ENCODE results near the gene NDEL1.
A peak's percentile ranks its signal among the peaks of the same experiment; 100 is the strongest.

Gene NDEL1

DNA sequence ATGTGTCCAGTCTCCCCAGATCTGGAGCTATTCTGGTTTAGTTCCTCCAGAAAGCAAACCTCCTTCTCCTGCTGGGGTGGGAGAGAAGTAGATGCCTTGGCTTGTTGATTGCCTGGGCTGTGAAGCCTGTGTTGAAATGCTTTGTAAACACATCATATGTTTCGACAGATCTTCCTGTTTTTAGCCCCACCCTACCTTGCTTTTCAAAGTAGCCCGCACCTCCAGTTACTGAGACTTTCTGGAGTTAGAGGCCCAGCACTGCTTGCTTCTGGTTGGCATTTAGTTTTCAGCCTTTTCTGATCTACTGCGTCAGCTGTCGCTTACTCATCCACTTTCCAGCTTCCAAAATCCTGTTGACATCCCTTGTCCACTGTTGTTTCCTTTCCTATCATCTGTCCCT is 17.9 kb upstream of the NDEL1 start:
- DNase-seq = no peak

DNA sequence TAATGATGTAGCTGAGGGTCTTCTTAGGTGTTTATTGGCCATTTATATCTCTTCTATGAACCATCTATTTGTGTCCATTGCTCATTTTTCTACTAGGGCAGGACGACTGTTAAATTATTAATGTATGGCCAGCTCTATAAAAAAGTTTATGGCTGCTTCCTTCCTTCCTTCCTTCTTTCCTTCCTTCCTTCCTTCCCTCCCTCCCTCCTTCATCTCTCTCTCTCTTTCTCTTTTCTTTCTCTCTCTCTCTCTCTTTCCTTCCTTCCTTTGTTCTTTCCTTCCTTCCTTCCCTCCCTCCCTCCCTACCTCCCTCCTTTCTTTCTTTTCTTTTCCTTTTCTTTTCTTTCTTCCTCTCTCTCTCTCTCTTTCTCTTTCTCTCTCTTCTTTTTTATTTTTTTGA is 17.2 kb upstream of the NDEL1 start:
- no peak for DNase-seq

DNA sequence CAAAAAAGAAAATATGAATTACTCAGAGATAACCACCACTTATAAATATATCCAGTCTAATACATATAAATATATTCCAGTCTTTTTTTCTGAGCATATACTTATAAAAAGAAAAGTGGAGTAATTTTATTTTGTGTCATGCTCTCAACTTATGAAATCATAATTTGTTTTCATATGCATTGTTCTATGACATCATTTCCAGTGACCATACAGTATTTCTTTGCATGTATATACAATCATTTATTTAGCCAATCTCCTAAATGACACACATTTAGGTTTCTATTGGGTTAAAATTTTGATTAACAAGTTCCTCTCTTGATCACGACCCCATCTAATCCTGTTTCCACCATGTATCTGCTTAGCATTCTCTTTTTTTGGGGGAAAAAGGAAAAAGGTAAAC is 16.4 kb upstream of the NDEL1 start:
- no peak for DNase-seq

DNA sequence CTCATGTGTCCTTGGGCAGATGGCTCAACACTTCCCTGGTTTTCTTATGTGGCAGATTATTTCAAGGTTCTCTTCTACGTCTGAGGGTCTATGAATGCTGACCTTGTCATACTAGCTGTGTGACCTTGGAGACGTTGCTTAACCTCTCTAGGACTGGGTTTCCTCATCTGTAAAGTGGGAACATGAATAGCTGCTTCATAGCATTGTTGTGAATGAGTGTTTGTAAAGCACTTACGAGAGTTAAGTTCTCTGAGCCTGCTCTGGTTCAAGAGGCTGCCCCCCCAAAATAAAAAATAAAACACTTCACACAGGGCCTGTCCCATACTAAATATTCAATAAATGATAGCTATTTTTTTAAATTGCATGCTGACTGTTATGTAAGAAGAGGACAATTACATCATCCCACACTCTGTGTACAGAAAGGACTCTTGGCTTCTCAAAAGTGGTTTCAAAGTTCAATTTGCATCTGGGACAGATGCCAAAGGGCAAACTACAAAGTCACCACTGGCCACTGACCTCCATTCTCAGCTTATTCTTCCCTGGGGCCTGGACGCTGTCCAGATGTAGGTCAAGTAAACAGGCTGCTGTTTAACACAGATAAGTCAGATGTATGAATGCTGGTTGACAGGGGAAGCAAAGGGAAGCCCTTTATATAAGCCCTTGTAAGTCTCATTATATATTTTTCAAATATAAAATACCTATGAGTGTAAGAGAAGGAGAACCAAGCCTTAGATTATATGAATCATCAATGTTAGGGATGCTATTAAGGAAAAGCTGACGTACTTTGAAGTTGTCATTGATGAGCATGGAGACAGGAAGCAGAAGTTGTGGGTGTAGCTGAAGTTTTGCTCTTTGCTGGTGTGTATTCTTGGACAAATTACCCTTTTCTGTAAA is 15.4 kb upstream of the NDEL1 start:
- no peak for DNase-seq

DNA sequence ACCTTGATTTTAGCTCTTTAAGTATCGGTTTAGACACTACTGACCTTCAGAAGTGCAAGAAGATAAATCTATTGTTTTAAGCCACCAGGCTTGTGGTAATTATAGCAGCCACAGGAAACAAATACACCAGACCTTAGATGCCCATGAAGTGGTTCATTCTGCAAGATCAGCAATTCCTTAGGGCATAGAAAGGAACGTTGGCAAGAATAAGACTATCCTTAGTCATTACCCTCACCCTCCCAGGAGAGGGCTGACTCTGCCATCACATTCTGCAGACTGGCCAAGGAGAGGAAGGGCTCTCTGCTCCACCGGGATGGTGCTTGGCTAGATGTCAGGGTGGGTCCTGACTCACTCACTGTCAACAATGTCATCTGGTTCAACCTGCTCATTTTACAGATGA is 14.1 kb upstream of the NDEL1 start:
- no peak for DNase-seq

DNA sequence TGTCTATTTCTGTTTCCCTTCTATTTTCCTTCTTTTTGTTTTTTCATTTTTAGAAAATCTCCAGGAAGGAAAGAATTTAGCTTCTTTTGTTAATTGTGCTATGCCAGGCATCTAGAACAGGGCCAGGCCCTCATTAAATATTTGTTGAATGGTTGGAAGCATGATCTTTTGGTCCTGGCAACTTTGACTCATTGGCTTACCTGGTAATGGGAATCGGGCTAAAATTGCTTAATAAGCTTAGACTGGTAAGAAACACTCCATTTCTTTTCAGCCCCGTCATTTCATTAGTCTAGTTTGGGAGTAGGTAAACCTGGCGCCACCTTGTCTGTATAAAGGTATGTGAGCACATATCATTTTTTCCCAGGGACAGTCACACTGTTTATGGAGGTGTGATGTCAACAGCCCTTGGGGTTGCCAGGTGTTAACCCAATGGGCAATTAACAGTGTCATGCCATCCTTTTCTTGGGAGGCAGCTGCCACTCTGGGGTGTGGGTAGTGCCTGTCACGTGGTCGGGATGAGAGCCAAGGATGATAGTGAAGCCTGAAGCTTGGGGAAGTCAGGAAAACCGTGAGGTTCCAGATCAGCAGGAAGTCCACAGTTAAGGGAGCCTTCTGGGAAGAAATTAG is 9.5 kb upstream of the NDEL1 start:
- no peak for DNase-seq

DNA sequence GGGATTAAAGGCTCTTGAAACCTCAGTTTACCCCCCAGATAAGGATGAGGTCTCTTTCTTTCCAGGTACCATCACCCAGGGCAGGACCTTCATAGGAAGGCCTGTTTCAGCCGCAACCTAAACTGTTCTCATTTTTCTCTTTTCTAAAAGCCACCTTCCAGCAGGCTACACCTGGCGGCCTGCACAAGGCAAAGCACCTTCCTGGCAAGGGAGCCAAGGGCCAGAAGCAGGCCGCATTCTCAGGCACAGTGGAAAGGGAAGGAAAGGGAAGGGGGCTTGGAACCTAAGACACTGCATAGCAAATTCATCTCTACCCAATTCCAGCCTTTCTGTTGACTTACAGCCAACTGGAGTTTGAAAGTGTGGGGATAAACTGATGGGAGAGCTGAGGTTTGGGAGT is 8.9 kb upstream of the NDEL1 start:
- DNase-seq = no peak

DNA sequence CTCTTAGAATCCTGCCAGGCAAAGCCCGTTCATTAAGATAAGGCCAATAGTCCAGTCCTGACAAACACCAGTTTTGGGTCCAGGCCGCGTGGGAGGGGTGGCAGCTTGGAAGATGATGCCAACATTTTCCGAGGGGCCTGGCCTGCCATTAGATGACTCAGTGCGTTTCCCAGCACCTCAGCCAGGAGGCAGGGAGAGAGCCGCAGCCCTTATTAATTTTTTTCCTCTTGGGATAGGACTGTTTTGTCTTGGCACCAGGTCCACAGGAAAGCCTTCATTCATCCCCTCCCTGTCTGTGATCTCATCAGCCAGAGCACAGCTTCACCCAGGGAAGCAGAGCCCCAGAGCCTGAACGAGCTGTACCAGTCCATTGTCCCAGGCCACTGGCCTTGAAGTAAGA is 4.7 kb upstream of the NDEL1 start:
- DNase-seq = no peak

DNA sequence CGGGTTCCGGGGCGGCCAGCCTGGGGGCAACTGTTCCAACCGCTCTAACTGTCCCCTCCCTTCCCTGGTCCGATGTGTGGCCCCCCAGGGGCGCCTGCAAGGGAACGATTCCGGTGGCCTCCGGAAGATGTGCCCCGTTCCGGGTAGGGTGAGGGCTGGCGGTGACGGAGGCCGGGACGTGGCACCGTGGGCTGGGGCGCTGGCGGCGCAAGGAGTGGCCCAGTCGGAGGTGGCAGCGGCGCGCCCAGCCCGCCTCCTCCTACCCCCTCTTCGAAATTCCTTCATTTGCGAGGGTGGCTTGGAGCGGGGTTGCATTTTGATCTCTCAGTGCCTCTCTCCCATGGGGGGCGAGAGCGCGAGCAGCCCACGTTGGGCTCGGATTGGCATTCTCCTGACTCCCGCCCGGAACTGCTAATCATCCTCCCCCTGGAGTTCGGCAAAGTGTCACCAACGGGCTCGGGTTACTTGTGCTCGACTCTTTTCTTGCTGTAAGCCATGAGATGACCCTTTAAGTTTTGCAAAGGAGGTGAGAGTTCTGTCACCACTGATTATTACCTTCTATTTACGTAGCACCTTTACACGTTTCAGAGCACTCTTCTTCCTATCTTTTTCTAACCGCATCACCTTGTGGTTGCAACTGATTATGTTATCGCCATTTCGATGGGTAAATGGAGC is 622 bp downstream of the NDEL1 start:
- peak; percentile 47 for DNase-seq

DNA sequence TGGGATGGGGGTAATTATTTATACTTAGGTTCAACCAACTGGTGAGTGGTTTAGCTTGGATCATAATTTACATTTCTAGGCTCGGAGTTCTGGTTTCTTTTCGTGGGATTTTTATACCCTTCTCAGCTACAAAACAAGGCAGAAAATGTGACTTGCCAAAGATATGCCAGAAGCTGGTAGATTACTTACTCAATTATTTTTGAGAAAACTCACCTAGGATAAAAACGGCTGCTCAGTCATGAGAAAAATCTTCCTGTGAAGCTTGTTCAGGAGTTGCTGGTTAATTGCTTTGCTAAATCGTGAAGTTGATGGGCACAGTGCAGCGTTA is 1.1 kb downstream of the NDEL1 start:
- no peak for DNase-seq

DNA sequence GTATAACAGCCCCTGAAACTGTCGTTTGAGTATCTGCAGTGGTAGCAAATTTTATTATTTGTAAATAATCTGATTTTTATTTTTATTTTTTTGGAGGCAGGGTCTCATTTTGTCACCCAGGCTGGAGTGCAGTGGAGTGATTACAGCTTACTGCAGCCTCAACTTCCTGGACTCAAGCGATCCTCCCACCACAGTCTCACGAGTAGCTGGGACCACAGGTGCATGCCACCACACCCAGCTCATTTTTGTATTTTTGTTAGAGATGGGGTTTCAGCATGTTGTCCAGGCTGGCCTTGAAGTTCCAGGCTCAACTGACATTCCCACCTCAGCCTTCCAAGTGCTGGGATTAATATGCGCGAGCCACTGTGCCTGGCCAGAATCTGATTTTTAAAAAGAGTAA is 2.8 kb downstream of the NDEL1 start:
- DNase-seq = no peak

DNA sequence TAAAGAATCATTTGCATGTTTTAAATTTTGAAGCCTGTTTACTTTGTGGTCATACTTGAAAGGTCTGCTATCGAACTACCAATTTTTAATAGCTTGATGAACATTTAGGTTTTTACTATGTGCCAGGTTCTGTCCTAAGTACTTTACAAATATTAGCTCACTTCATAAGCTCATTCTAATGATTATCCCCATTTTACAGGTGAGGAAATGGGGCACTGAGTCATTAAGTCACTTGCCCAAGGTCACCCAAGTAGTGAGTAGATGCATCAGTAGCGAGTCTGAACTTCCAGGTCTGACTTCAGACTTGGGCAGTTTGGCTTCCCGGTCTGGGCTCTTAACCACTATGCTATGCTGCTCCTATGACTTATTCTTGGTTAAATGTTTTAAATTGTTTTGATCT is 4.0 kb downstream of the NDEL1 start:
- DNase-seq = no peak

DNA sequence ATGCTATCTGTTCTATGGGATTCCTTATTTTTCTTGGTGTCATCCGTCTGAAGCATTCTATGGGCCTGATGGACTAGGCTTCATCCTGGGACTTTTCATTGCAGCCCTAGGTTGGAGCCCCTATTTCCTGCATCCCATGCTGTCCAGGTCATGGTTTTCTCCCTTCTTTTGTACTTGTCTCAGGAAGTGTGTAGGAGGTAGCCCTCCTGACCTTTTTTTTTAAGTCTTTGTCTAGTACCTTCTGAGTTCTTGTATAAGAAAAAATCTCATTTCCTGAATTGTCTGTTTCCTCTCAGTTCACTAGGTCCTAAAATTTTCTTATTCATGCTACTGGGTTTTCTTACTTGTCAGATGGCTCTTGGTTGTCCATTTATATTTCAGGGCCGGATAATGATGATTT is 6.0 kb downstream of the NDEL1 start:
- no peak for DNase-seq

DNA sequence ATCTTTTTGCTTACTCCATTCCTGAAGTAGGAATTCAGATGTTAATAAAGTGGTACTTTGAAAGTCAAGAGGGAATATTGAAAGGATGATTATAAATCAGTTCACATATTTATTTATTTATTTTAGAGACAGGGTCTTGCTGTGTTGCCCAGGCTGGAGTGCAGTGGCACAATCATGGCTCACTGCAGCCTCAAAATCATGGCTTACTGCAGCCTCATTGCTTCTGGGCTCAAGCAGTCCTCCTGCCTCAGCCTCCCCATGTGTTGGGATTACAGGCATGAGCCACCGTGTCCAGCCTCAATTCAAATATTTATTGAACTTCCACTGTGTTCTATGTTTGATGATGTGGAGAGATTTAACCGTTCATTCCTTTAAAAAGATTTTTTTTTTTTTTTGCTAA is 6.6 kb downstream of the NDEL1 start:
- DNase-seq = no peak

DNA sequence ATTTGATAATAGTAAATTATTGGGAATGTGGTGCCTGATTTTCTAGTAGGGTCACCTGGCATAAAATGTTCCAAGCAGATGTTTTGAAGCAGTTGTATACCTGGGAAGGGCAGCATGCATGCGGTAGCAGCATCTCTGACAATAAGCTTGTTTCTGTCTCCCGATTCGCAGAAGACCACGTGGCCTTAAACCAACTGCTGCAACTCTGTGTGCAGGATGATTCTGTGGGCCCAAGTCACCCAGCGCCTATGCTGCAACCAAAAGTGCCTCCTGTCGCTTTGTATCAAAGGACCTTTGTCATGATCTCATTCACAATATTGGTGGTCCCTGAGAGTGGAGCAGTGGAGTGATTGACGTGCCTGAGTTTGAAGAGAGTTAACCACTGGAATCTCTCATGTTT is 8.1 kb downstream of the NDEL1 start:
- no peak for DNase-seq

DNA sequence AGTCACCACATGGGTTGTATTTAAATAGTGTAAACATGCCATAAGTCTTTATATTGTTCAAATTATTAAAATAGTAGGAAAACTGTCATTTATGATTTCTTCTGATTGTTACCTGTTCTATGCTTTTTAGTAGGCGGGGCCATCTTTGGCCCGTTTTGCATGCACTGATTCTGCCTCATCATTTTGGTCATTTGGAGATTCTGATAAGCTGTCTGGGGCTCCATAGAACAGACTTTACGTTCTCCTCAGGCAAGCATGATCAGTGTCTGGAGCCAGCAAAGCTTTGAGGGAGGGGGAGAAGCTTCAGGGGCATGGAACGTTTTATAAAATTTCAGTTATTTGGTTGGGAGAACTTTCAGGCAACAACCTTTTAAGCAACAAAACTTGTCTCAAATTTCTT is 8.8 kb downstream of the NDEL1 start:
- no peak for DNase-seq

DNA sequence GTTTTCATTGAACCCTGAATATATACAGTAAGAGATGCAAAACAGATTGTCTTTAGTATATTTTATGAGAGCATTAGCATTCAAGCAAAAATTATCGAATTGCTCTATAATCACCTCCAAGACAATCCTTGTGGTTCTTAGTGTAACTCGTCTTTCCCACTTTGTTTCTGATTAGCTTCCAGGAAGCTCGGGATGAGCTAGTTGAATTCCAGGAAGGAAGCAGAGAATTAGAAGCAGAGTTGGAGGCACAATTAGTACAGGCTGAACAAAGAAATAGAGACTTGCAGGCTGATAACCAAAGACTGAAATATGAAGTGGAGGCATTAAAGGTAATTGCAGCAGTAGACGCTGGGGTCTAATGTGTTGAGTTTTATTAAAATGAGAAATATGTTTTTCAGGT is 9.9 kb downstream of the NDEL1 start:
- no peak for DNase-seq

DNA sequence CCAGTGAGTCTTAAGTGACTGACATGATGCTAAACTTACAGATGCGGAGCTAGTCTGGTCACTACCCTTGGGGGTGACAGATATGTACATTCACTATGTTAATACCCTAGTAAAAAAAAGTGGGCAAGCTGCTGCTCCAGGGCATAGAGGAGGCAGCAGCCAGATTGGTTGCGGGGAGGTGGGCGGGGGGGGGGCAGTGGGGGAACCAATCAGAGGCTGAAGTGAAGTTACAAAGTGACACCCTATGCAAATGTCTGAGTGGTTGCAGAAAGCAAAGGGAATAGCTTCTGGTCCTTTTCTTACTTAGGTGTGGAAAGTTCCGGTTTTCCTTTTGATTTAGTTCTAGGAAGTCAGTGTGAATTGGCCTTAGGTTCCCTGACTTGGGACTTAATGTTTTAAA is 12.1 kb downstream of the NDEL1 start:
- DNase-seq = no peak

DNA sequence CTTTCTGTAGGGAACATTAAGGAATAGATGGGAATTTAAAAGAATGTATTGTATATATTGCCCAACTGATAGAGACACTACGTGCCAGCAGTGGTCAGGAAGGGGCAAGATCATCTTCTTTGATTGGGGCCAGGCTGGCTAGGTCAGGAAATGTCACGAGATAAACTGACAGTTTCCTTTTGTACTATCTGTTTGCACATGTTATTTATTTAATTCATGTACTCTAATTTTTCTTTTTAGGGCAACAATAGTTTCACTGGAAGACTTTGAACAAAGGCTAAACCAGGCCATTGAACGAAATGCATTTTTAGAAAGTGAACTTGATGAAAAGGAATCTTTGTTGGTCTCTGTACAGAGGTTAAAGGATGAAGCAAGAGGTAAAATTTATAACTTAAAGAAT is 12.6 kb downstream of the NDEL1 start:
- no peak for DNase-seq

DNA sequence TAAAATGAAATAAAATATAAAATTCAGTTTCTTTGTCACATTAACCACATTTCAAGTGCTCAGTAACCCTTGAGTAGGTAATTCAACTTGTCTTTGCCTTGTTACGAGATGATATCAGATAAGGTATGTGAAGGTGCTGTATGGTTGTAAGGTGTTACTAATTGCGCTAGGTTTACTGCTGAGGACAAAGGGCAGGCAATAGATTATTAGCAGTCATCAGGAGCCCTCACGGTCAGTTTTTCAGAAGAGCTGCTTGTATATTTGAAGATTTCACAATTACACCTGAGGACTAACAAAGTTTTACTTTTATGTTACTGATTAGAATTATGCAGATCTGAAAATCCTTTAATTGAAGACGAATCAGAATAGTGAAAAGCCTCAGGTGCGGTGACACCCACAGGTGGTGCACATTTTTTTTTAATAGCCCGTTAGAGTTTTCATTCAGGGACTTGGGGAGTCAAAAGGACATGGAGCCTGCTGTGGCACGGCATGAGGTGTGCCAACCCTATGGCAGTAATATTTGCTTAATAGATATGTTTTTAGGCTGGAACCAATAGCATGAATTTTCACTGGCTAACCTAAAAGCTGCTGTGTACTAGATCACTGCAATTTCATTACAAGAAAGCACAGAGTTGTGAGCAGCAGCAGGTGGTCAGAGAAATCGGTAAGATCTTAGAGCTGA is 16.4 kb downstream of the NDEL1 start:
- no peak for DNase-seq

DNA sequence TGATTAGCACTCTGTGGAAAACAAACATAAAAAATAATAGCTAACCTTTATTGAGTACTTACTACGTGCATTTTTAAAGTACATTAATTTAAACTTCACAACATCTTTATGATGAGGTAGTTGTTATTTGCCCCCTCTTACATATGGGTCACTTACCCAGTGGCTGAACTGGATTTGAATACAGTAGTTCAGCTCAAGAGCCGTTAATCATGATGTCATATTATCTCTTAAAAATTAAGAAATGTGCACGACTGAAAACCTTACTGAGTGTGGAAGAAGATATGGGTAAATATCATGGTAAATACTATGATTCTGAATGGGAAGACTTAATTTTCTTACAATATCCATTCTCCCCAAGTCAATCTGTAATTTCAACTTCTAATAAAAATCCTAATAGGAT is 17.6 kb downstream of the NDEL1 start:
- DNase-seq = no peak

DNA sequence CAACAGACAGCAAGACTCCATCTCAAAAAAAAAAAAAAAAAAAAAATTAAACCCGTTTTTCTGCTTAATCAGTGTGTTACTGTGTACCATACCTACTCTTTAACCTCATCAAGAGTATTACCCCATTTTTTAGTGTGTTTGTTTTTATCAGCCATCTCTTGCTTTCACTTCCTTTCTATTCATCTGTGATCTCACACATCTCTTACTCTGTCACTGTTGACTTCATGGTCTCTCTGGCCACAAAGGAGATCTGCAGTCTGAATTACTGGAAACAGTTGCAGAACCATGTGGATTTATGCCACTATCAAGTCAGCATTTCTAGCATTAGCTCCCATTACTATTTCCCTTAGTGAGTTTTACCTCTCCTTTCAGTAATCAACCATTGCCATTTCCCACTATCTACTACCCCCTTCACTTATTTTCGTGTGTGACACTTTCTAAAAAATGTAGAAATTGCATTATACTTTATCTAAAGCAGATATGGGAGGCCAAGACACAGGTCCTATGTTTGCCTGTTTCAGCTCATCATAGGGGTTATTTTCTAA is 20.1 kb downstream of the NDEL1 start:
- no peak for DNase-seq

DNA sequence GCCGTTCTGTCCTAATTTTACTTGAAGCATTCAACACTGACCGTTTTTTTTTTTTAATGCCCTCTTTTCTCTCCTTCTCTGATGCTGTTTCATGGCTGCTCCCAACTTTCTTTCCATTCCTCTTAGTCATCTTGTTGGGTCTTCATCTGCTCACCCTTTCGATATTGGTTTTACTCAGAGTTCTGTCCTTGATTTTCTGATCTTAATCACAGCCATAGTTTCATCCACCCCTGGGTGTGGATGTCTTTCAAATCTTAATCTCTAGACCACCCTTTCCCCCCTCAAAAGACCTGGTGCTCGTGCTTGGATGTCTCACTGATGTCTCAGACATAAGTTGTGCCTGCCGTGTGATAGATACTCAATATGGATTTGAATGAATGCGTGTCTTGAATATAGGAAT is 22.4 kb downstream of the NDEL1 start:
- DNase-seq = no peak

DNA sequence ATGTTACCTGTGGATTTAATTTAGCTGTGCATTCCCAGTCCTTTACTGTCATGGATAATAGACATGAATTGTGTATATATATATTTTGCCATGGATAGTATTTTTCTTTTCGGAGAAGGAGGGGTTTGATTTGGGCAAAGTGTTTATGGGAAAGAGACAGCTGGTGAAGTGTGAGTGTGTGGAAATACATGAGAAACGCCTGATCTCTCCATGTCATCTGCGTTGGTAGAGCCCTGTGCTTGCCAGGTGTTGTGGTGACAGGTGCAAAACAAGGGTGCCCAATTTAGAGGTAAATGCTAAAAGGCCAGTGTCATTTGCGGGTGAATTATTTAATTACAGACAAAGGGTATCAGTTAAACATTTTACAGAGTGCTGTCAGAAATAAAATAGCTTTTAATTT is 23.4 kb downstream of the NDEL1 start:
- peak; percentile 97 for DNase-seq

All from NCI-H1105 (cell line).